Prostate gland (tissue), 2 donors: ENCODE measurements around the gene PKN2. TPM values are rescaled to one million over a fixed set of nuclear protein-coding genes. Genes with fewer than 3 reads are reported as not detected.

Experiments
- DNase-seq: peaks from one replicate; pipeline ENCODE4 v3.0.0-alpha.2; 2019; ENCODE audit warnings: low spot score
- H3K27ac ChIP-seq, 2 donors: fragments of 200-600 bp; sonication (generic); 2 replicates each; pipeline ENCODE4 v1.5.1; 2017 to 2019
- H3K27me3 ChIP-seq: fragments of 200-600 bp; sonication (generic); replicated peaks from 2 replicates; pipeline ENCODE4 v1.5.1; 2019; ENCODE audit not compliant: insufficient read depth
- H3K36me3 ChIP-seq, 2 donors: fragments of 200-600 bp; sonication (generic); 1 replicate in 1 of 2; 2 replicates in 1 of 2; pipeline versions ENCODE4 v1.5.1 to v1.8.1; 2017 to 2019
- H3K4me1 ChIP-seq: fragments of 200-600 bp; sonication (generic); replicated peaks from 2 replicates; pipeline ENCODE4 v1.5.1; 2019
- H3K4me3 ChIP-seq, 2 donors: fragments of 200-600 bp; sonication (generic); 2 replicates each; pipeline ENCODE4 v1.5.1; 2017 to 2019
- H3K9me3 ChIP-seq: fragments of 200-600 bp; sonication (generic); 2 replicates; pipeline ENCODE4 v1.5.1; 2017
- POLR2A ChIP-seq: fragments of 450-650 bp; IDR thresholded peaks from one replicate; pipeline ENCODE4 v1.6.1; 2016; ENCODE audit warnings: antibody characterized with exemption, mild to moderate bottlenecking
- POLR2AphosphoS5 ChIP-seq: sonication (generic); formaldehyde crosslinking; IDR thresholded peaks from one replicate; pipeline ENCODE4 v1.6.1; 2017; ENCODE audit warnings: antibody characterized with exemption
- WGBS: methylation state at CpG from one replicate; pipeline ENCODE4 v1.1.5; 2018; 5-methylcytosine and 5-hydroxymethylcytosine counted together
- intact Hi-C: fragments of 100-400 bp; cut with DNase I; formaldehyde crosslinking; loops from one replicate; pipeline ENCODE4 v1.14.2; 2022
- total RNA-seq, 2 donors: library from RNA; depleted of rRNA; stranded (reverse); fragments of >200 nt; gene quantifications; one replicate each; pipeline ENCODE4 v1.1.0, GENCODE V29; 2016
- TF ChIP-seq, protein P1 (sequence below), 4 experiments: fragments of 200-600 bp in 2 of 4; fragments of 450-650 bp in 2 of 4; sonication (generic) in 2 of 4; IDR thresholded peaks; 1 replicate in 3 of 4; 2 replicates in 1 of 4; pipeline ENCODE4 v1.5.1; 2016 to 2019; ENCODE audit warnings: antibody characterized with exemption in 4 of 4, mild to moderate bottlenecking in 2 of 4, moderate library complexity in 2 of 4

PKN2 gene
- total RNA-seq, result 10 to 100 TPM; 35.2 to 36.2 TPM

DNA sequence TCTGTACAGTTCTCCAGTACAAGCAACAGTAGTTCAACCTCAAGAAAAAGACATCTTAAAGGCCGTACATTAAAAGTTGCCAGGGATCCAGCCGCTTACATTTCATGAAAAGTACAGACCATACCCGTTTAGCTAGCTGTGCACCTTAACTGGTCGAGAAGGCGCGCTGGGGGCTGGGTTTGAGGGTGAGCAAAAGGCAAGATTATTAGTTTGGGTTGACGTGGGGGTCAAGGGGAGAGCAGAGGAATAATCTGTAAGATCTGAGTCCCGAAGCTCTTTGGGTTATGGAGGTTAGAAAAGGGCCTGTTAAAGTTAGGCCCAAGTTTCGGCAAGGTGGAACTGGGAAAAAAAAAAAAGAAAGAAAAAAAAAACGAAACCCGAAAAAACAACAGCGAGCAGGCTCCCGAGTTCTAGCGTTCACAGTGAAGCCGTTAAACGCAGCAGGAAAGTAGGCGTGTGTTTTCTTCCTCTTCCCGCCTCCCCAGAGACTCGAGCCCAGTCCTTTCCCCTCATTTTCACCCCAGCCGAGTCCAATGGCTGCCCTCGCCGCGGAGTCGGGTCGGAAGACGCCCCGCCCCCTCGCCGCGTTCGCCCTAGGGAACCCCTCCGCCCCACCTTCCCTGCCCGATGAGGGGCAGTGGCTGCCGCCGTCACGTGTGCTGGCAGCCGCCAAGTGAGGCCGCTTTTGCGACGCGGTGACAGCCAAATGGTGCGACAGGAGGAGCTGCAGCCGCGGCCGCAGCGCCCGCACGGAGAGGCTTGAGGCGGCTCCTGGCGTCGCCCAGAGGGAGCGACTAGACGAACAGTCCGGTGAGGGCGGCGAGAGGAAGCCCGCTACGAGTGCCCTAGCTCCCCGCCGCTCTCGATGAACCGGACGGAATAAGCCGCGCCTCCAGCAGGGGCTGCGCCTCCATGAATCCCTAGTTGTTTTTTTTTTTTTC, at the start of gene PKN2:
Gene PKN2, plus strand, starts transcription at position 733 of the 941 bp plus-strand sequence. CDS start 308 bp downstream, outside the sequence.
- Histone ChIP-seq H3K4me1 (peaks cover 1% of the 10 kb centered on the region), H3K27ac (peak within 1 kb of the TSS; percentile 88 to 90), H3K36me3 (no peaks in the 10 kb centered on the region), H3K4me3 (peak within 1 kb of the TSS; percentile 85 to 88), H3K9me3 (no peaks in the 10 kb centered on the region), H3K27me3 (no peaks in the 10 kb centered on the region)
- WGBS, result under 1% methylated on average over 66 of the region's 66 CpGs
- peak; percentile 98 for DNase-seq
- TF ChIP-seq POLR2AphosphoS5, result peak; percentile 98
- TF ChIP-seq, protein P1, sequence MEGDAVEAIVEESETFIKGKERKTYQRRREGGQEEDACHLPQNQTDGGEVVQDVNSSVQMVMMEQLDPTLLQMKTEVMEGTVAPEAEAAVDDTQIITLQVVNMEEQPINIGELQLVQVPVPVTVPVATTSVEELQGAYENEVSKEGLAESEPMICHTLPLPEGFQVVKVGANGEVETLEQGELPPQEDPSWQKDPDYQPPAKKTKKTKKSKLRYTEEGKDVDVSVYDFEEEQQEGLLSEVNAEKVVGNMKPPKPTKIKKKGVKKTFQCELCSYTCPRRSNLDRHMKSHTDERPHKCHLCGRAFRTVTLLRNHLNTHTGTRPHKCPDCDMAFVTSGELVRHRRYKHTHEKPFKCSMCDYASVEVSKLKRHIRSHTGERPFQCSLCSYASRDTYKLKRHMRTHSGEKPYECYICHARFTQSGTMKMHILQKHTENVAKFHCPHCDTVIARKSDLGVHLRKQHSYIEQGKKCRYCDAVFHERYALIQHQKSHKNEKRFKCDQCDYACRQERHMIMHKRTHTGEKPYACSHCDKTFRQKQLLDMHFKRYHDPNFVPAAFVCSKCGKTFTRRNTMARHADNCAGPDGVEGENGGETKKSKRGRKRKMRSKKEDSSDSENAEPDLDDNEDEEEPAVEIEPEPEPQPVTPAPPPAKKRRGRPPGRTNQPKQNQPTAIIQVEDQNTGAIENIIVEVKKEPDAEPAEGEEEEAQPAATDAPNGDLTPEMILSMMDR (IDR thresholded peaks at IDR 0.05), result peak in 2 of 4 experiments; percentile 53 to 70
- peak; percentile 91 for TF ChIP-seq POLR2A
- intact Hi-C loops, result no loop called here

DNA sequence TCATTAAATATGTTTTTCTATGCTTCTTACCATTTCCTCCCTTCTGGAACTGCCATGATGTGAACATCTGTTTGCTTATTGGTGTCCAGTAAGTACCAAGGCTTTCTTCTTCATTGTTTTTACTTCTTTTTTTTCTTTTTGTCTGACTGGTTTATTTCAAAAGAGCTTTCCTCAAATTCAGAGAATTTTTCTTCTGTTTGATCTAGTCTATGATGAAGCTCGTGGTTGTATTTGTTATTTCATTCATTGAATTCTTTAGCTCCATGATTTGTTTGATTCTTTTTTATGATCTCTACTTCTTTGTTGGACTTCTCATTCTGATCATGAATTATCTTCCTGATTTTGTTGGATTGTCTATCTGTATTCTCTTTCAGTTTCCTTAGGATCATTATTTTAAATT, 49.5 kb upstream of the PKN2 start:
- no peak overlapping the region for H3K4me3 ChIP-seq
- no peaks in the 10 kb centered on the region for H3K36me3 ChIP-seq
- TF ChIP-seq, protein P1 (IDR thresholded peaks at IDR 0.05), result no peak
- no peak for TF ChIP-seq POLR2AphosphoS5
- no peak for TF ChIP-seq POLR2A
- no peaks in the 10 kb centered on the region for H3K4me1 ChIP-seq
- intact Hi-C loops, result no loop called here
- no peaks in the 10 kb centered on the region for H3K9me3 ChIP-seq
- 69% methylated on average over 1 of the region's 1 CpG for WGBS
- H3K27me3 ChIP-seq, result no peaks in the 10 kb centered on the region
- DNase-seq, result no peak
- H3K27ac ChIP-seq, result no peak overlapping the region

DNA sequence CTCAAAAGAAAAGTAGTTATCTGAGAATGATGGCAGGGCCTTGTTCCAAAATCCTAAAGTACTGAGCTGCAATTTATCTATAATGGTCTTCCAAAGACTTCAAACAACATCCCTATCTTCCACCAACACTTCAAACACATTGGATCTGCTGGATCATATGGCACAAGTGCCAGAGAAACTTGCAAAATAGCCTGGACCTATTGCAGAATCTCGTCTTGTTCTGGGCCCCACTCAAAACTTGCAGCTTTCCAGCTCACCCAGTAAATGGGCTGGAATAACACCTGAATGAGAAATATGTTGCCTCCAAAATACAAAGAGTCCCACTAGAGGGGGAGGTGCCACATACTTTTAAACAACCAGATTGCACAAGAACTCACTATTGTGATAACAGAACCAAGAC, 44.0 kb upstream of the PKN2 start:
- TF ChIP-seq POLR2AphosphoS5 (no peak), POLR2A (no peak)
- TF ChIP-seq, protein P1 (IDR thresholded peaks at IDR 0.05), result no peak
- 95% methylated on average over 1 of the region's 1 CpG for WGBS
- no peak overlapping the region for H3K4me3 ChIP-seq
- no peaks in the 10 kb centered on the region for H3K4me1 ChIP-seq
- H3K9me3 ChIP-seq, result no peaks in the 10 kb centered on the region
- no peak overlapping the region for H3K27ac ChIP-seq
- peaks cover 2% of the 10 kb centered on the region for H3K27me3 ChIP-seq
- H3K36me3 ChIP-seq, result no peaks in the 10 kb centered on the region
- no peak for DNase-seq
- intact Hi-C loops, result no loop called here

DNA sequence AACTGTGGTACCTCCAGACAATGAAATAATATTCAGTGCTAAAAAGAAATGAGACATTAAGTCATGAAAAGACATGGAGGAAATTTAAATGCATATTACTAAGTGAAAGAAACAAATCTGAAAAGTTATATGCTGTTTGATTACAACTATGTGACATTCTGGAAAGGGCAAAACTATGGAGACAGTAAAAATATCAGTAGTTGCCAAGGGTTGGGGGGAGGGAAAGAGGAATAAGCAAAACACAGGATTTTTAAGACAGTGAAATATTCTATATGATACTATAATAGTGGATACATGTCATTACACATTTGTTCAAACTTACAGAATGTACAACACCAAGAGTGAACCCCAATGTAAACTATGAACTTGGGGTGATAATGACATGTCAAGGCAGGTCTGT, 38.2 kb upstream of the PKN2 start:
- Histone ChIP-seq H3K27me3 (peaks cover 2% of the 10 kb centered on the region), H3K27ac (no peak overlapping the region), H3K4me3 (no peak overlapping the region), H3K36me3 (no peaks in the 10 kb centered on the region), H3K4me1 (no peaks in the 10 kb centered on the region), H3K9me3 (no peaks in the 10 kb centered on the region)
- intact Hi-C loops, result no loop called here
- TF ChIP-seq, protein P1 (IDR thresholded peaks at IDR 0.05), result no peak
- TF ChIP-seq POLR2AphosphoS5, result no peak
- TF ChIP-seq POLR2A, result no peak
- no peak for DNase-seq
